Vagina (tissue), 2 donors: ENCODE measurements around the gene EGF.

Experiments used
- CTCF ChIP-seq, 3 experiments: fragments of 450-650 bp in 2 of 3; fragments of 200-600 bp in 1 of 3; sonication (generic) in 1 of 3; IDR thresholded peaks; one replicate each; pipeline ENCODE4 v1.5.1; 2017 to 2019; ENCODE audit warnings: antibody characterized with exemption in 3 of 3, mild to moderate bottlenecking in 2 of 3, moderate library complexity in 2 of 3
- POLR2AphosphoS5 ChIP-seq, 2 donors: sonication (generic); formaldehyde crosslinking; IDR thresholded peaks; one replicate each; pipeline ENCODE4 v1.9.0; 2017; ENCODE audit warnings: antibody characterized with exemption in 2 of 2, mild to moderate bottlenecking in 2 of 2, low read depth in 1 of 2; ENCODE audit not compliant: insufficient read depth in 1 of 2

GRCh38 chr4:109959195-109959594 lies 46.5 kb downstream of the EGF start:
- no peak for TF ChIP-seq POLR2AphosphoS5 (IDR thresholded peaks at IDR 0.05; ENCODE audit: insufficient read depth in 1 of 2, low read depth in 1 of 2)
- TF ChIP-seq CTCF (IDR thresholded peaks at IDR 0.05): no peak
